ENCODE results near the gene A3GALT2. TPM values are rescaled to one million over a fixed set of nuclear protein-coding genes. Genes with fewer than 3 reads are reported as not detected.

A3GALT2 gene
- total and polyA plus RNA-seq, 9 of the 15 experiments (the other 6 are each of a cell fraction or from before 2014, with no cell fraction given): not detected

- Histone ChIP-seq H4K20me1 (replicated peaks; ENCODE audit: control insufficient read depth, insufficient read depth, low read length) (0 out of 2 replicates have a peak, but pooled peaks cover 4% of the 10 kb centered on the region), H3K36me3 (ENCODE audit: control insufficient read depth, insufficient read depth, low read length) (no peaks in the 10 kb centered on the region), H3K4me3 (no peak overlapping the region), H3K9ac (ENCODE audit: insufficient read depth in 1 of 2, low read depth in 2 of 2, low read length in 2 of 2) (no peak overlapping the region), H2AFZ (ENCODE audit: low read depth, low read length) (no peak overlapping the region), H3K9me3 (replicated peaks; ENCODE audit: control insufficient read depth, insufficient read depth, low read depth, low read length) (no peaks in the 10 kb centered on the region), H3K4me2 (ENCODE audit: insufficient read depth, low read length) (no peak overlapping the region), H3K4me1 (replicated peaks in 1 of 2; ENCODE audit: control insufficient read depth in 2 of 2, insufficient read depth in 2 of 2, low read length in 2 of 2) (peaks cover 0 to 6% of the 10 kb centered on the region in 2 experiments; a peak in 1 of 5 replicates), H3K27me3 (ENCODE audit: control insufficient read depth in 2 of 2, insufficient read depth in 2 of 2, low read length in 2 of 2) (peaks cover 3 to 34% of the 10 kb centered on the region in 2 experiments; a peak in 4 of 5 replicates), H3K79me2 (ENCODE audit: control insufficient read depth, insufficient read depth, low read length) (no peaks in the 10 kb centered on the region), H3K9me1 (ENCODE audit: control insufficient read depth, insufficient read depth, low read length) (no peaks in the 10 kb centered on the region), H3K27ac (ENCODE audit: extremely low read depth, low read depth, low read length) (no peak overlapping the region)
- CTCF ChIA-PET (ENCODE audit: low intra/inter-chr PET ratio): interaction anchor here (0.6 kb wide), 1 partner anchor 850 kb away, joined by 3 read pairs; no protein-coding TSS in a partner anchor
- intact Hi-C loops (cut with micrococcal nuclease) (loop anchor here (10.0 kb wide), 1 partner anchor 165 kb away; no protein-coding TSS in a partner anchor), in situ Hi-C loops (cut with MboI) (loop anchor here (5.0 to 10.0 kb wide), 3 partner anchors 68 to 313 kb away; no protein-coding TSS in a partner anchor)
- POLR2A ChIA-PET: interaction anchor here (0.8 kb wide), 1 partner anchor 1629 kb away, joined by 5 read pairs; no protein-coding TSS in a partner anchor
- no peak for ATAC-seq
- DNase-seq (ENCODE audit: extremely low read depth in 1 of 4, low spot score in 3 of 4): no peak
- 16% methylated on average over 15 of the region's 15 CpGs for whole genome bisulfite sequencing (ENCODE audit: insufficient coverage, low coverage, missing lambda C conversion rate)
- no peak for FAIRE-seq
- BruUV-seq (replicated peaks): no TSS peak
- TF ChIP-seq JUN (IDR thresholded peaks at IDR 0.05; ENCODE audit: borderline replicate concordance, low read depth, low read length) (no peak), JUN (CRISPR knock-in tag; IDR thresholded peaks at IDR 0.05; ENCODE audit: borderline replicate concordance) (no peak), TAF1 (IDR thresholded peaks at IDR 0.05; ENCODE audit: control insufficient read depth, extremely low read depth, insufficient read depth, low read length, severe bottlenecking) (no peak), PATZ1 (CRISPR knock-in tag; IDR thresholded peaks at IDR 0.05; ENCODE audit: borderline replicate concordance) (no peak), NFATC3 (IDR thresholded peaks at IDR 0.05) (no peak), ZNF780A (CRISPR knock-in tag; IDR thresholded peaks at IDR 0.05) (no peak), ZNF224 (CRISPR knock-in tag; IDR thresholded peaks at IDR 0.05) (no peak), MYC (IDR thresholded peaks at IDR 0.05; ENCODE audit: low read depth, low read length) (no peak), MYC (CRISPR knock-in tag; IDR thresholded peaks at IDR 0.05; ENCODE audit: borderline replicate concordance, low read depth) (no peak), MEF2D (tag; conservative IDR thresholded peaks at IDR 0.05; ENCODE audit: low read depth) (no peak), MTF1 (CRISPR knock-in tag; IDR thresholded peaks at IDR 0.05; ENCODE audit: borderline replicate concordance) (no peak), THRB (CRISPR knock-in tag; conservative IDR thresholded peaks at IDR 0.05) (no peak), ZNF561 (CRISPR knock-in tag; conservative IDR thresholded peaks at IDR 0.05) (no peak), NEUROD1 (IDR thresholded peaks at IDR 0.05; ENCODE audit: borderline replicate concordance, low read depth, low read length, partially characterized antibody) (no peak), C11orf30 (IDR thresholded peaks at IDR 0.05; ENCODE audit: low read depth) (no peak), SP1 (CRISPR knock-in tag; IDR thresholded peaks at IDR 0.05) (no peak), NFRKB (IDR thresholded peaks at IDR 0.05; ENCODE audit: low read depth) (no peak)
These were observed 21.3 kb downstream of the A3GALT2 start for GRCh38 chr1:33299461-33300155.
